K562 (cell line): ENCODE measurements around the gene HOXA2.

ENCODE experiments used
- CHD4 ChIP-seq: fragments of 200-600 bp; sonication (generic); IDR thresholded peaks from 3 replicates; pipeline ENCODE4 v1.6.1; 2012; ENCODE audit warnings: low read depth, mild to moderate bottlenecking, mixed read lengths, low read length, inconsistent platforms; ENCODE audit not compliant: insufficient read depth, insufficient replicate concordance, poor library complexity, severe bottlenecking
- HCFC1 ChIP-seq: IDR thresholded peaks from 2 replicates; pipeline ENCODE4 v1.6.1; 2012; ENCODE audit warnings: low read depth, low read length, improper control_type of control experiment
- RBBP5 ChIP-seq: fragments of 200-600 bp; sonication (generic); IDR thresholded peaks from 2 replicates; pipeline ENCODE4 v1.6.1; 2012; ENCODE audit warnings: borderline replicate concordance, mild to moderate bottlenecking, low read length, control low read depth, inconsistent platforms; ENCODE audit not compliant: insufficient read depth, poor library complexity, severe bottlenecking
- SRF ChIP-seq, 2 experiments: fragments of 250-450, 450-650 bp in 1 of 2; sonication (Bioruptor Pico) in 1 of 2; sonication (generic) in 1 of 2; formaldehyde crosslinking; IDR thresholded peaks; 2 replicates each; pipeline versions ENCODE4 v1.5.0 to v1.5.1; 2020 to 2022; ENCODE audit warnings: mild to moderate bottlenecking in 1 of 2, missing genetic modification reagents in 1 of 2
- ZNF586 ChIP-seq: fragments of 450-650 bp; formaldehyde crosslinking; conservative IDR thresholded peaks from 2 replicates; pipeline ENCODE4 v1.4.0; 2020; ENCODE audit warnings: mild to moderate bottlenecking, moderate library complexity
- TF ChIP-seq, protein P1 (sequence below), 3 experiments: IDR thresholded peaks in 2 of 3; conservative IDR thresholded peaks in 1 of 3; 2 replicates each; pipeline ENCODE4 v1.5.1; 2011 to 2012; ENCODE audit warnings: low read length in 3 of 3, mild to moderate bottlenecking in 3 of 3, control low read depth in 2 of 3, improper control_type of control experiment in 1 of 3, inconsistent platforms in 1 of 3, low read depth in 1 of 3, mixed read lengths in 1 of 3, moderate library complexity in 1 of 3; ENCODE audit not compliant: insufficient read depth in 2 of 3

DNA sequence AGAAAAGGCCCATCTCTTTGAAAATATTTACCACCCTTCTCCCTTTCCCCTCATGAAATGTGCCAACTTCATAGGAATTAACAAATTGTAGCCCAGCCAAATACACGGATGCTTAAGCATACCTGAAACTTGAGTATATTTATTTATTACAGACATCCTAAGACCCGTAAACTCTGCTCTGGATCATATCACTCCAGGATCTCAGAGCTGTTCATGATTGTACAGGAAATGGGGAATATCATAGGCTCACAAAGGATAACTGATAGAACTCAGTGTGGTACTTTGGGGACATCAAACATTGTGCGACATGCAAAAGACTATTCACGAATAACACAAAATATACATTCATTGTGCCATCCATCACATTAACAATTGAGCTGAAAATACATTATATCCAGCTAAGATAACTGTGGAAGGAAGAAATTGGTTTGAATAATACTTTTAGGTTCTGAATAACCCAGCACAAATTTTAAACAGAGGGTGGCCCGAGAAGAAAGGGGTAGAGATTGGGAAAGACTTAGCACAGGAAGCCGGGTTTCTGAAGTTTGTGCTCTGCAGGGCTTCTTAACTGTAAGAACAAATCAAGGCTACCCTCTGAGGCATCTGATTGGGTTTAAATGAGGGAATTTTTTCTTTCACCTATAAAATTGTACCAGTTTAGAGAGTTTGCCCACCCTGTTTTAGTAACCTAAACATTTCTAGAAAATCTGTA lies 9.1 kb downstream of the HOXA2 start:
- TF ChIP-seq RBBP5 (no peak), ZNF586 (CRISPR knock-in tag) (no peak), CHD4 (no peak), HCFC1 (no peak), SRF (CRISPR knock-in tag; IDR thresholded peaks at IDR 0.05) (no peak)
- TF ChIP-seq, protein P1, sequence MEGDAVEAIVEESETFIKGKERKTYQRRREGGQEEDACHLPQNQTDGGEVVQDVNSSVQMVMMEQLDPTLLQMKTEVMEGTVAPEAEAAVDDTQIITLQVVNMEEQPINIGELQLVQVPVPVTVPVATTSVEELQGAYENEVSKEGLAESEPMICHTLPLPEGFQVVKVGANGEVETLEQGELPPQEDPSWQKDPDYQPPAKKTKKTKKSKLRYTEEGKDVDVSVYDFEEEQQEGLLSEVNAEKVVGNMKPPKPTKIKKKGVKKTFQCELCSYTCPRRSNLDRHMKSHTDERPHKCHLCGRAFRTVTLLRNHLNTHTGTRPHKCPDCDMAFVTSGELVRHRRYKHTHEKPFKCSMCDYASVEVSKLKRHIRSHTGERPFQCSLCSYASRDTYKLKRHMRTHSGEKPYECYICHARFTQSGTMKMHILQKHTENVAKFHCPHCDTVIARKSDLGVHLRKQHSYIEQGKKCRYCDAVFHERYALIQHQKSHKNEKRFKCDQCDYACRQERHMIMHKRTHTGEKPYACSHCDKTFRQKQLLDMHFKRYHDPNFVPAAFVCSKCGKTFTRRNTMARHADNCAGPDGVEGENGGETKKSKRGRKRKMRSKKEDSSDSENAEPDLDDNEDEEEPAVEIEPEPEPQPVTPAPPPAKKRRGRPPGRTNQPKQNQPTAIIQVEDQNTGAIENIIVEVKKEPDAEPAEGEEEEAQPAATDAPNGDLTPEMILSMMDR (IDR thresholded peaks at IDR 0.05 in 2 of 3, conservative IDR thresholded peaks at IDR 0.05 in 1 of 3; ENCODE audit: insufficient read depth in 2 of 3, low read depth in 1 of 3, low read length in 3 of 3) = no peak
